K562 (cell line): ENCODE data around the gene KAZN. TPM values are rescaled to one million over a fixed set of nuclear protein-coding genes. Genes with fewer than 3 reads are reported as not detected.

Experiments
- ATAC-seq: fragments of 200-7000 bp; cut with Tn5 transposase; 3 replicates; pipeline ENCODE4 v1.9.1; 2020; ENCODE audit warnings: moderate library complexity
- BruUV-seq: library from RNA; stranded (reverse); fragments of 400-500 nt; replicated peaks from 2 replicates; lab custom pipeline; 2021; lab: Mats Ljungman, UMichigan
- CTCF ChIA-PET: fragments of 300-600 bp; formaldehyde crosslinking; extraction: SDS; loops from one replicate; lab custom pipeline; 2021; ENCODE audit warnings: low intra/inter-chr PET ratio; lab: Yijun Ruan, JAX
- POLR2A ChIA-PET: fragments of 300-600, 350-650 bp; sonication (Branson Sonifier 250); formaldehyde crosslinking; extraction: SDS; loops from one replicate; lab custom pipeline; 2021; ENCODE audit warnings: antibody characterized with exemption, inconsistent platforms; lab: Yijun Ruan, JAX
- DNase-seq, 4 experiments: peaks; one replicate each; pipeline versions ENCODE4 v3.0.0 to v3.0.0-alpha.2; 2011 to 2018; ENCODE audit warnings: low spot score in 3 of 4, mixed read lengths in 3 of 4; ENCODE audit errors: extremely low read depth in 1 of 4
- FAIRE-seq: peaks from 2 replicates; lab custom pipeline; 2011; peaks lifted over from hg19 to GRCh38; lab: Jason Lieb, UNC
- H2AFZ ChIP-seq: 2 replicates; pipeline ENCODE4 v1.6.0; 2011; ENCODE audit warnings: low read depth, low read length, control low read depth, inconsistent platforms
- H3K27ac ChIP-seq: fragments of 200-600 bp; 3 replicates; pipeline ENCODE4 v1.8.0; 2011; ENCODE audit warnings: low read depth, mild to moderate bottlenecking, control low read depth, inconsistent platforms, low read length, moderate library complexity, mixed read lengths; ENCODE audit errors: extremely low read depth
- H3K27me3 ChIP-seq, 2 experiments: fragments of 300-600 bp in 1 of 2; 2 replicates in 1 of 2; 3 replicates in 1 of 2; pipeline versions ENCODE4 v1.6.0 to v1.8.0; 2011; ENCODE audit warnings: inconsistent platforms in 2 of 2, low read length in 2 of 2, mild to moderate bottlenecking in 1 of 2, mixed read lengths in 1 of 2, moderate library complexity in 1 of 2; ENCODE audit not compliant: control insufficient read depth in 2 of 2, insufficient read depth in 2 of 2
- H3K36me3 ChIP-seq: fragments of 300-600 bp; 3 replicates; pipeline ENCODE4 v1.8.0; 2011; ENCODE audit warnings: mild to moderate bottlenecking, low read length, inconsistent platforms; ENCODE audit not compliant: control insufficient read depth, insufficient read depth
- H3K4me1 ChIP-seq, 2 experiments: fragments of 200-600 bp in 1 of 2; replicated peaks in 1 of 2; 2 replicates in 1 of 2; 3 replicates in 1 of 2; pipeline versions ENCODE4 v1.5.1 to v1.8.0; 2011; ENCODE audit warnings: inconsistent platforms in 2 of 2, low read length in 2 of 2, mild to moderate bottlenecking in 1 of 2, mixed read lengths in 1 of 2, moderate library complexity in 1 of 2; ENCODE audit not compliant: control insufficient read depth in 2 of 2, insufficient read depth in 2 of 2
- H3K4me2 ChIP-seq: 2 replicates; pipeline ENCODE4 v1.6.1; 2011; ENCODE audit warnings: low read length, control low read depth, inconsistent platforms, mixed read lengths; ENCODE audit not compliant: insufficient read depth
- H3K4me3 ChIP-seq: fragments of 200-600 bp; sonication (generic), shearing (Covaris generic); 2 replicates; pipeline ENCODE4 v1.5.1; 2016; ENCODE audit warnings: control low read depth, inconsistent platforms
- H3K79me2 ChIP-seq: fragments of 200-600 bp; 3 replicates; pipeline ENCODE4 v1.8.0; 2011; ENCODE audit warnings: low read length, inconsistent platforms; ENCODE audit not compliant: control insufficient read depth, insufficient read depth
- H3K9ac ChIP-seq, 2 experiments: 2 replicates each; pipeline versions ENCODE4 v1.6.0 to v1.6.1; 2011; ENCODE audit warnings: low read depth in 2 of 2, low read length in 2 of 2, control low read depth in 1 of 2, inconsistent platforms in 1 of 2, mild to moderate bottlenecking in 1 of 2, mixed read lengths in 1 of 2; ENCODE audit not compliant: insufficient read depth in 1 of 2
- H3K9me1 ChIP-seq: one replicate; pipeline ENCODE4 v1.6.0; 2011; ENCODE audit warnings: inconsistent platforms, mild to moderate bottlenecking, low read length, moderate library complexity; ENCODE audit not compliant: control insufficient read depth, insufficient read depth
- H3K9me3 ChIP-seq: replicated peaks from 2 replicates; pipeline ENCODE4 v1.5.1; 2011; ENCODE audit warnings: low read depth, low read length, inconsistent platforms; ENCODE audit not compliant: control insufficient read depth, insufficient read depth
- H4K20me1 ChIP-seq: replicated peaks from 2 replicates; pipeline ENCODE4 v1.6.1; 2011; ENCODE audit warnings: low read length, inconsistent platforms, mixed read lengths; ENCODE audit not compliant: control insufficient read depth, insufficient read depth
- E2F1 ChIP-seq: sonication (generic); formaldehyde crosslinking; IDR thresholded peaks from 2 replicates; pipeline ENCODE4 v1.8.1; 2023; ENCODE audit warnings: mild to moderate bottlenecking, missing genetic modification reagents, moderate library complexity
- L3MBTL2 ChIP-seq: fragments of 450-650 bp; IDR thresholded peaks from 2 replicates; pipeline ENCODE4 v1.6.1; 2016; ENCODE audit warnings: mild to moderate bottlenecking, moderate library complexity
- MED1 ChIP-seq: sonication (generic); formaldehyde crosslinking; IDR thresholded peaks from 2 replicates; pipeline ENCODE4 v1.8.1; 2023; ENCODE audit warnings: missing genetic modification reagents, borderline replicate concordance
- NUFIP1 ChIP-seq: fragments of 450-650 bp; IDR thresholded peaks from 2 replicates; pipeline ENCODE4 v1.6.1; 2018; ENCODE audit not compliant: partially characterized antibody
- PPARD ChIP-seq: fragments of 250-450 bp; sonication (Bioruptor Pico); IDR thresholded peaks from 2 replicates; pipeline ENCODE4 v1.8.0; 2022; ENCODE audit warnings: inconsistent platforms, mild to moderate bottlenecking, moderate library complexity
- STAT6 ChIP-seq: sonication (generic); formaldehyde crosslinking; IDR thresholded peaks from 2 replicates; pipeline ENCODE4 v1.8.1; 2023; ENCODE audit warnings: mild to moderate bottlenecking, missing genetic modification reagents
- ZFP30 ChIP-seq: fragments of 250-450 bp; sonication (Bioruptor Pico); IDR thresholded peaks from 2 replicates; pipeline ENCODE4 v1.8.0; 2022; ENCODE audit warnings: moderate library complexity, mild to moderate bottlenecking, inconsistent platforms, borderline replicate concordance
- WGBS: fragments of 100-300 bp; shearing (Covaris generic); methylation state at CpG from one replicate; pipeline ENCODE4 v1.1.6; 2016; ENCODE audit warnings: low coverage, mixed read lengths; ENCODE audit not compliant: insufficient coverage; ENCODE audit errors: missing lambda C conversion rate; 5-methylcytosine and 5-hydroxymethylcytosine counted together
- in situ Hi-C: fragments of 300-500 bp; cut with MboI; formaldehyde crosslinking; loops from 4 replicates; pipeline ENCODE4 v1.15.0; 2018; ENCODE audit warnings: inconsistent platforms, mixed read lengths
- intact Hi-C: fragments of 100-400 bp; cut with micrococcal nuclease; formaldehyde crosslinking; loops from 2 replicates; pipeline ENCODE4 v1.14.2; 2022
- polyA plus RNA-seq, 8 experiments: library from polyadenylated mRNA; depleted of rRNA in 4 of 8; stranded (reverse) in 5 of 8; unstranded in 3 of 8; fragments of >200 nt; fragmentation: Nextera tagmentation in 2 of 8; fragmentation: Illumina TruSeq in 1 of 8; extraction: Ambion mirVana in 2 of 8; extraction: Trizol in 1 of 8; gene quantifications; 2 replicates each; pipeline versions ENCODE4 v1.2.1 to v1.2.3, GENCODE V29; 2011 to 2014; ENCODE audit warnings: inconsistent platforms in 1 of 8, missing spikeins in 1 of 8
- total RNA-seq, 7 experiments: library from RNA; depleted of rRNA in 6 of 7; stranded (reverse); fragments of >200 nt in 6 of 7; fragmentation: Illumina TruSeq in 2 of 7; extraction: Trizol in 2 of 7; gene quantifications; 2 replicates each; pipeline versions ENCODE4 v1.2.1 to v1.2.3, GENCODE V29; 2011 to 2021; ENCODE audit warnings: low replicate concordance in 1 of 7
- TF ChIP-seq, protein P1 (sequence below): sonication (generic); formaldehyde crosslinking; IDR thresholded peaks from 2 replicates; pipeline ENCODE4 v1.4.0; 2020; ENCODE audit warnings: mild to moderate bottlenecking, missing genetic modification reagents
- TF ChIP-seq, protein P2 (sequence below): fragments of 250-450 bp; sonication (Bioruptor Pico); IDR thresholded peaks from 2 replicates; pipeline ENCODE4 v1.5.0; 2020; ENCODE audit warnings: mild to moderate bottlenecking

The KAZN gene
- total and polyA plus RNA-seq, 9 of the 15 experiments (the other 6 are each of a cell fraction or from before 2014, with no cell fraction given) = 2.1 to 21.6 (median 5.4) TPM

GRCh38 chr1:14682941-14683621, 84.6 kb downstream of the KAZN start:
- Histone ChIP-seq H3K4me2 (no peak overlapping the region), H3K9ac (no peak overlapping the region), H3K9me3 (no peaks in the 10 kb centered on the region), H3K27ac (no peak overlapping the region), H3K36me3 (no peaks in the 10 kb centered on the region), H3K9me1 (no peaks in the 10 kb centered on the region), H4K20me1 (no peaks in the 10 kb centered on the region), H3K4me1 (no peaks in the 10 kb centered on the region), H3K4me3 (no peak overlapping the region), H3K27me3 (peaks cover 17 to 54% of the 10 kb centered on the region in 2 experiments; a peak in 4 of 5 replicates), H2AFZ (no peak overlapping the region), H3K79me2 (no peaks in the 10 kb centered on the region)
- CTCF ChIA-PET = interaction anchor here (0.7 kb wide), 1 partner anchor 361 kb away, joined by 3 read pairs; no protein-coding TSS in a partner anchor
- ATAC-seq (no peak), DNase-seq (no peak), FAIRE-seq (peak; percentile 11)
- BruUV-seq = no TSS peak
- intact Hi-C loops = no loop called here
- POLR2A ChIA-PET = interaction anchor here (1.5 kb wide), 1 partner anchor 9 kb away, joined by 3 read pairs; no protein-coding TSS in a partner anchor
- in situ Hi-C loops = no loop called here
- WGBS = 2% methylated on average over 15 of the region's 15 CpGs
- TF ChIP-seq, protein P1, sequence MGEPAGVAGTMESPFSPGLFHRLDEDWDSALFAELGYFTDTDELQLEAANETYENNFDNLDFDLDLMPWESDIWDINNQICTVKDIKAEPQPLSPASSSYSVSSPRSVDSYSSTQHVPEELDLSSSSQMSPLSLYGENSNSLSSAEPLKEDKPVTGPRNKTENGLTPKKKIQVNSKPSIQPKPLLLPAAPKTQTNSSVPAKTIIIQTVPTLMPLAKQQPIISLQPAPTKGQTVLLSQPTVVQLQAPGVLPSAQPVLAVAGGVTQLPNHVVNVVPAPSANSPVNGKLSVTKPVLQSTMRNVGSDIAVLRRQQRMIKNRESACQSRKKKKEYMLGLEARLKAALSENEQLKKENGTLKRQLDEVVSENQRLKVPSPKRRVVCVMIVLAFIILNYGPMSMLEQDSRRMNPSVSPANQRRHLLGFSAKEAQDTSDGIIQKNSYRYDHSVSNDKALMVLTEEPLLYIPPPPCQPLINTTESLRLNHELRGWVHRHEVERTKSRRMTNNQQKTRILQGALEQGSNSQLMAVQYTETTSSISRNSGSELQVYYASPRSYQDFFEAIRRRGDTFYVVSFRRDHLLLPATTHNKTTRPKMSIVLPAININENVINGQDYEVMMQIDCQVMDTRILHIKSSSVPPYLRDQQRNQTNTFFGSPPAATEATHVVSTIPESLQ (CRISPR knock-in tag) = no peak
- TF ChIP-seq L3MBTL2 (no peak), MED1 (CRISPR knock-in tag) (no peak), NUFIP1 (no peak), E2F1 (CRISPR knock-in tag) (no peak), PPARD (CRISPR knock-in tag) (no peak), STAT6 (CRISPR knock-in tag) (no peak), ZFP30 (CRISPR knock-in tag) (no peak)
- TF ChIP-seq, protein P2, sequence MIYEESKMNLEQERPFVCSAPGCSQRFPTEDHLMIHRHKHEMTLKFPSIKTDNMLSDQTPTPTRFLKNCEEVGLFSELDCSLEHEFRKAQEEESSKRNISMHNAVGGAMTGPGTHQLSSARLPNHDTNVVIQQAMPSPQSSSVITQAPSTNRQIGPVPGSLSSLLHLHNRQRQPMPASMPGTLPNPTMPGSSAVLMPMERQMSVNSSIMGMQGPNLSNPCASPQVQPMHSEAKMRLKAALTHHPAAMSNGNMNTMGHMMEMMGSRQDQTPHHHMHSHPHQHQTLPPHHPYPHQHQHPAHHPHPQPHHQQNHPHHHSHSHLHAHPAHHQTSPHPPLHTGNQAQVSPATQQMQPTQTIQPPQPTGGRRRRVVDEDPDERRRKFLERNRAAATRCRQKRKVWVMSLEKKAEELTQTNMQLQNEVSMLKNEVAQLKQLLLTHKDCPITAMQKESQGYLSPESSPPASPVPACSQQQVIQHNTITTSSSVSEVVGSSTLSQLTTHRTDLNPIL (CRISPR knock-in tag) = no peak
